SU-DHL-6 (cell line): ENCODE results near the gene ARHGDIB.

Experiments
- CTCF ChIP-seq: fragments of 200-600 bp; sonication (generic); IDR thresholded peaks from one replicate; pipeline ENCODE4 v1.5.1; 2017; ENCODE audit warnings: antibody characterized with exemption, mild to moderate bottlenecking, low read length, moderate library complexity; ENCODE audit not compliant: insufficient read depth, poor library complexity, severe bottlenecking
- EZH2phosphoT487 ChIP-seq: fragments of 200-600 bp; sonication (generic), shearing (Covaris generic); conservative IDR thresholded peaks from 2 replicates; pipeline ENCODE4 v1.6.1; 2018; ENCODE audit warnings: mild to moderate bottlenecking, antibody characterized with exemption, low read length, moderate library complexity, mixed read lengths

GRCh38 chr12:14915736-14916135 is 45.7 kb downstream of the ARHGDIB start:
- no peak for TF ChIP-seq CTCF
- no peak for TF ChIP-seq EZH2phosphoT487
